GM13977 (cell line): ENCODE results near the gene FHIT.

Source experiments
- DNase-seq: peaks from one replicate; pipeline ENCODE4 v3.0.0; 2012; ENCODE audit warnings: low spot score
- CTCF ChIP-seq: IDR thresholded peaks from 2 replicates; pipeline ENCODE4 v1.5.1; 2012; ENCODE audit warnings: mild to moderate bottlenecking, control low read depth; ENCODE audit not compliant: insufficient read depth; ENCODE audit errors: extremely low read depth, missing control alignments
- in situ Hi-C: fragments of 300-500 bp; cut with MboI; formaldehyde crosslinking; loops from one replicate; pipeline ENCODE4 v1.12.0; 2022; ENCODE audit warnings: low sequenced_read_pairs, low pct_unique_long_range_greater_than_20kb, mixed read lengths, inconsistent platforms; ENCODE audit not compliant: unreplicated experiment

The FHIT gene

DNA sequence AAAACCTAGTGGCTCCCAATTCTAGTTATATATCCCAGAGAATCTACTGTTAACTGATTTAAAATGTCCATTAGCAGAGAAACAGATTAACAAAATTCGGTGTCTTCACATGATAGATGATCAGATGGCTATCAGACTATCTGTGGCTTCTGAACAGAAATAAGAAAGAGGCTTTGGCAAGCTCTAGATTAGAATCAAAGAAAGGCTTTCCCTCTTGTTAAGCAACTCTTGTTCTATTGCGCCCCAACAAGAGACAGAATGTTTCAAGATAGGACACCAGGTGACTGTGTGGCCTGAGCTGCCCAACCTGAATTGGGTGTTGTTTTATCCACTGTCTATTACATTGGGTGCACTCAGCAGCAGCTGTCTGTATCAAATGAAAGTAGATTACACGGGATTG, 483.7 kb downstream of the FHIT start:
- in situ Hi-C loops, result no loop called here
- TF ChIP-seq CTCF, result no peak
- DNase-seq, result no peak

DNA sequence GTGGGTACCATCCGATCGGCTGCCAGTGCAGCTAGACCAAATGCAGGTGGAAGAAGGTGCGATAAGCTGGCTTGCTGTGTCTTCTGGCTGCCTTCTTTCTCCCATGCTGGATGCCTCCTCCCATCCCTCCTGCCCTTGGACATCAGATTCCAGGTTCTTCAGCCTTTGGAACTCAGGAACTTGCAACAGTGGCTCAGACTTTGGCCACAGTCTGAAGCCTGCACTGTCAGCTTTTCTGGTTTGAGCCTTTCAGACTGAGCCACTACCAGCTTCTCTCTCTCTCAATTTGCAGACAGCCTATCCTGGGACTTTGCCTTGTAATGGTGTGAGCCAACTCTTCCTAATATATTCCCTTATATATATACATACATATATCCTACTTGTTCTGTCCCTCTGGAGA, 485.5 kb downstream of the FHIT start:
- in situ Hi-C loops, result no loop called here
- TF ChIP-seq CTCF, result no peak
- DNase-seq, result no peak

GRCh38 chr3:60764870-60765269, 486.4 kb downstream of the FHIT start:
- no peak for DNase-seq
- TF ChIP-seq CTCF, result no peak
- in situ Hi-C loops, result no loop called here

- TF ChIP-seq CTCF, result no peak
- no peak for DNase-seq
- in situ Hi-C loops, result no loop called here
These were observed 491.1 kb downstream of the FHIT start for GRCh38 chr3:60760145-60760544.

DNA sequence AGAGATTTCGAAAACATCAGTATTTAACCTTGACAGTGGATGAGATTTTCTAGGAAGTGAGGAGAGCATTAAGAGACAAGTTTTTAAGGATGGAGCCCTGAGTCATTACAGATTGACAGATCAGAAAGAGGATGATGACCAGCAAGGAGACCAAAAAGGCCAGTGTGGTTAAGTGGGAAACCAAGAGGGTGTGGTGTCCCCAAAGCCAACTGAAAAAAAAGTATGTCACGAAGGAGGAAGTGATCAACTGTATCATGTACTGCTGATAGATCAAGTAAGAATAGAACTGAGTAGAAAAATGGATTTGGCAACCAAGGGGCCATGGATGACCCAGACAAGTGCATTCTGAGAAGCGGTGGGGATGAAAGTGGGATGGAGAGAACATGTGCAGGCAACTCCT, 491.8 kb downstream of the FHIT start:
- no peak for TF ChIP-seq CTCF
- in situ Hi-C loops, result no loop called here

DNA sequence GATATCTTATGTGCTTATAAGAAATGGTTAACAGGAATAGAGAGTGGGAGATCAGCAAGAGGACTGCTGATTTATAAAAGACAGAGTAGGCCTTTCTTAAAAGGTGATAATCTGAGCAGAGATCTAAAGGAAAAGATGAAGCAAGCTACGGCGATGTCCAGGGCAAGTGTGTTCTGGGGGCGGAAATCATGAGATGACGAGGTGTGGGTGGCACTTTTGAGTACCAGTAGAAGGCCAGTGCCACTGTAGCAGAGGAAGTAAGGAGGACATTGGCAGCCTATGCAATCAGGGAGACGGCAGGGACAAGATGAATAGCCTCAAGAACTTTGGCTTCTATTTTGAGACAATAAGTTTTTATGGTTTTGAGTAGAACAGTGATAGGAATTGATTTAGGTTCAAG, 492.4 kb downstream of the FHIT start:
- no peak for TF ChIP-seq CTCF
- in situ Hi-C loops, result no loop called here
- DNase-seq, result no peak

More for the DNA sequence above, 491.8 kb downstream of the FHIT start:
- no peak for DNase-seq

- no peak for TF ChIP-seq CTCF
- in situ Hi-C loops, result no loop called here
These were observed 493.1 kb downstream of the FHIT start for GRCh38 chr3:60758171-60758570.

More at GRCh38 chr3:60758171-60758570, 493.1 kb downstream of the FHIT start:
- no peak for DNase-seq
